ENCODE results near the gene ARID5A.

GRCh38 chr2:96534141-96534540 lies 2.4 kb upstream of the ARID5A start:
- no peak for TF ChIP-seq CTCF (IDR thresholded peaks at IDR 0.05)
- no peak for TF ChIP-seq POLR2A (IDR thresholded peaks at IDR 0.05)
- TF ChIP-seq EP300 (IDR thresholded peaks at IDR 0.05) = no peak
- TF ChIP-seq POLR2AphosphoS5 (IDR thresholded peaks at IDR 0.05) = peak; percentile 6
